MG63 (cell line): ENCODE data around the gene SCARB1. TPM values are rescaled to one million over a fixed set of nuclear protein-coding genes. Genes with fewer than 3 reads are reported as not detected.
A peak's percentile ranks its signal among the peaks of the same experiment; 100 is the strongest.
"Not testable (repeated sequence)": the region's sequence is repeated elsewhere in the genome, so short reads cannot be mapped to it uniquely, and the experiment has no call there.

ENCODE experiments used
- DNase-seq: peaks from one replicate; pipeline ENCODE4 v3.0.0-alpha.2; 2020
- H3K27me3 ChIP-seq: fragments of 250-450 bp; sonication (Bioruptor Pico); 2 replicates; pipeline ENCODE4 v1.5.1; 2020; ENCODE audit warnings: mild to moderate bottlenecking, moderate library complexity
- H3K36me3 ChIP-seq: fragments of 250-450 bp; sonication (Bioruptor Pico); 2 replicates; pipeline ENCODE4 v1.5.1; 2020; ENCODE audit warnings: mild to moderate bottlenecking, moderate library complexity
- H3K4me3 ChIP-seq: fragments of 250-450 bp; sonication (Bioruptor Pico); 2 replicates; pipeline ENCODE4 v1.5.1; 2020; ENCODE audit warnings: mild to moderate bottlenecking, moderate library complexity
- H3K9me3 ChIP-seq: fragments of 250-450 bp; sonication (Bioruptor Pico); 2 replicates; pipeline ENCODE4 v1.5.1; 2020; ENCODE audit warnings: mild to moderate bottlenecking, moderate library complexity
- total RNA-seq: library from RNA; depleted of rRNA; stranded (reverse); fragments of >200 nt; shearing (Covaris generic); gene quantifications from 2 replicates; pipeline ENCODE4 v1.2.3, GENCODE V29; 2014; ENCODE audit warnings: low replicate concordance; rRNA removed

Gene SCARB1, protein sequence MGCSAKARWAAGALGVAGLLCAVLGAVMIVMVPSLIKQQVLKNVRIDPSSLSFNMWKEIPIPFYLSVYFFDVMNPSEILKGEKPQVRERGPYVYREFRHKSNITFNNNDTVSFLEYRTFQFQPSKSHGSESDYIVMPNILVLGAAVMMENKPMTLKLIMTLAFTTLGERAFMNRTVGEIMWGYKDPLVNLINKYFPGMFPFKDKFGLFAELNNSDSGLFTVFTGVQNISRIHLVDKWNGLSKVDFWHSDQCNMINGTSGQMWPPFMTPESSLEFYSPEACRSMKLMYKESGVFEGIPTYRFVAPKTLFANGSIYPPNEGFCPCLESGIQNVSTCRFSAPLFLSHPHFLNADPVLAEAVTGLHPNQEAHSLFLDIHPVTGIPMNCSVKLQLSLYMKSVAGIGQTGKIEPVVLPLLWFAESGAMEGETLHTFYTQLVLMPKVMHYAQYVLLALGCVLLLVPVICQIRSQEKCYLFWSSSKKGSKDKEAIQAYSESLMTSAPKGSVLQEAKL
- 35.4 and 66.8 TPM in 2 replicates for total RNA-seq

DNA sequence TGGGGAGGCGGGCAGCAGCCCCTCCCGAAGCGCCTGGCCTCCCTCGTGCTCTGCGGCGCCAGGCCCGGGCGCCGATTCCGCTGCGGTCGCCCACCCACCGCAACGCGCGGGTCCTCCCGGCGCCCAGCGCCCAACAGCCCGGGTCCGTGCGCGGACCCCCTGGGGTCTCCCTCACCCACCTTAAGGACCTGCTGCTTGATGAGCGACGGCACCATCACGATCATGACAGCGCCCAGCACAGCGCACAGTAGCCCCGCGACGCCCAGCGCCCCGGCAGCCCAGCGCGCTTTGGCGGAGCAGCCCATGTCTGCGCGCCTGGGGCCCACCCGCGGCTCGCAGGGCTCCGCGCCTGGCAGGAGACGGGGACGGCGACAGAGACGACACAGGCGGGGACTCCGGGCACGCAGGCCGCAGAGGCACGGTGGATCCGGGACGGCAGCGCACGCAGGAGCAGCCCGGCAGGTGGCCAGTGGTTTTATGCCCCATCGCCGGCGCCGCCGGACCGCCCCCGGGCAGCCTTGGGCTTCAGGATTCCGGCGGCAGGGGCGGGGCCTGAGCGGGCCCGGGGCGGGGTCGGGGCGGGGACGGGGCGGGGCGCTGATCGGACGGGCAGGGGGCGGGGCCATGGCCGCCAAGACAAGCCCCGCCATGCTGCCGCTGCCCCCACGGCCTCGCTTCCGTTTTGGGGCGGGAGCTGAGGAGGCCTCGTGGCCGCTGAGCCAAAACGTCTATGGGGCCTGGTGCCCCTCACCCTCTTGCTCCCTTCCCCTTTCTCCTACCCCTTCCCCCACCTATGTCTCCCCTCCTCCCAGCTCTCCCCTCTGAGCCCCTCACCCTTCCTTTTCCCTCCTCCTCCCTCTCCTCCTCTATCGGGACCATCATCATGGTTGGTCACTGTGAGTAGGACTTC is at the start of gene SCARB1:
Gene SCARB1 (minus strand): TSS at position 449 of the 910 bp plus-strand sequence. CDS start 144 bp downstream, at position 305.
- peaks cover 4% of the 10 kb centered on the region; the same call in 1 of the 2 replicates for H3K36me3 ChIP-seq
- H3K27me3 ChIP-seq: no peaks in the 10 kb centered on the region
- DNase-seq: peak; percentile 78
- peak within 1 kb of the TSS; percentile 77 for H3K4me3 ChIP-seq
- no peaks in the 10 kb centered on the region for H3K9me3 ChIP-seq

DNA sequence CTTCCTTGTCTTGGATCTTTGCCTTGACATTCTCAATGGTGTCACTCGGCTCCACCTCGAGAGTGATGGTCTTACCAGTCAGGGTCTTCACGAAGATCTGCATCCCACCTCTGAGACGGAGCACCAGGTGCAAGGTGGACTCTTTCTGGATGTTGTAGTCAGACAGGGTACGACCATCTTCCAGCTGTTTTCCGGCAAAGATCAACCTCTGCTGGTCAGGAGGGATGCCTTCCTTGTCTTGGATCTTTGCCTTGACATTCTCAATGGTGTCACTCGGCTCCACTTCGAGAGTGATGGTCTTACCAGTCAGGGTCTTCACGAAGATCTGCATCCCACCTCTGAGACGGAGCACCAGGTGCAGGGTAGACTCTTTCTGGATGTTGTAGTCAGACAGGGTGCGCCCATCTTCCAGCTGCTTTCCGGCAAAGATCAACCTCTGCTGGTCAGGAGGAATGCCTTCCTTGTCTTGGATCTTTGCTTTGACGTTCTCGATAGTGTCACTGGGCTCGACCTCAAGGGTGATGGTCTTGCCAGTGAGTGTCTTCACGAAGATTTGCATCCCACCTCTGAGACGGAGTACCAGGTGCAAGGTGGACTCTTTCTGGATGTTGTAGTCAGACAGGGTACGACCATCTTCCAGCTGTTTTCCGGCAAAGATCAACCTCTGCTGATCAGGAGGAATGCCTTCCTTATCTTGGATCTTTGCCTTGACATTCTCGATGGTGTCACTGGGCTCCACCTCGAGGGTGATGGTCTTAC is 49.0 kb upstream of the SCARB1 start:
- Histone ChIP-seq H3K4me3 (peak overlapping the region; percentile 100), H3K36me3 (peaks cover 22% of the 10 kb centered on the region)
- H3K9me3 ChIP-seq, H3K27me3 ChIP-seq, DNase-seq: not testable (repeated sequence)

DNA sequence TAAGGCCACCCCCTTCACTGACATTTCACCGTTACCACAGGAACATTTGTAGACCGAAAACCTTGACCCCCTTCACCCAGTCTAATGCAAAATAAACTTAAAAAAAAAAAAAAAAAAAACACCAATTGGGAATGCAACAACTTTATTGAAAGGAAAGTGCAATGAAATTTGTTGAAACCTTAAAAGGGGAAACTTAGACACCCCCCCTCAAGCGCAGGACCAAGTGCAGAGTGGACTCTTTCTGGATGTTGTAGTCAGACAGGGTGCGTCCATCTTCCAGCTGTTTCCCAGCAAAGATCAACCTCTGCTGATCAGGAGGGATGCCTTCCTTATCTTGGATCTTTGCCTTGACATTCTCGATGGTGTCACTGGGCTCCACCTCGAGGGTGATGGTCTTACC is 47.9 kb upstream of the SCARB1 start:
- H3K27me3 ChIP-seq, DNase-seq, H3K9me3 ChIP-seq: not testable (repeated sequence)
- peaks cover 22% of the 10 kb centered on the region for H3K36me3 ChIP-seq
- H3K4me3 ChIP-seq: peak overlapping the region; percentile 24

DNA sequence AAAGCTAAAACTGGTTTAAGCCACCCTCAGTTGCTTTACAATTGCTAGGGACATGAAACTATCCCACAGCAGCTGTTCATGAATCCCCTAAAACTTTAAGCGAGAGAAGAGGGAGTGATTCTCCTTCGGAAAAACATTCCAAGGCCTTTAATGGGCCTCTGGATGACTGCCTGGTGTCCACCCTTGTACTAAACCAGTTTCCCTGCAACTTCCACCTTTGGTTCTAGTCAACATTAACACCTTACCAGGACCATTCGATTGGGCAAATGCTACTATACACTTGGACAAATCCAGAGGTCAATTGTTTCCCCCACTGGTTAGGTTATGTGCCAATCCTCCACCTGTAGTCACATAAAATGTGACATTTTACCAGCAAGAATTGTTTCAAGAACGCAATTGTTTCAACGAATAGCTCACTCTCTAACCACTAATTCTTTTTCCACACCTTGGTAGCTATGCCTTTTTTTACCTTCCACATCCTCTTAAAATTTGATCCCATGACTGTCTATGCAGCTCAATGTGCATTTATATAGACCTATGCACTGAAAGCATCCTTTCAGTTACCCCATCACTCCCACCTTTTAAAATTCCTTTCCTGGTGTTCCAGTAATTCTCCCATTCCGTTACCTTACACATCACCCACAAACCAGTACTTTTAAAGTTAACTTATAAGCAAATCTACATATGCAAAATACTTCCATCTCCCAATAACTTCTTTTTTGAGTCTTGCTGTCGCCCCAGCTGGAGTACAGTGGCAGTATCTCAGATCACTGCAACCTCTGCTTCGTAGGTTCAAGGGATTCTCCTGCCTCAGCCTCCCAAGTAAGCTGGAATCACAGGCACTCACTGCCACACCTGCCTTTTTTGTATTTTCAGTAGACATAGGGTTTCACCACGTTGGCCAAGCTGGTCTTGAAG is 47.2 kb upstream of the SCARB1 start:
- Histone ChIP-seq H3K27me3 (no peaks in the 10 kb centered on the region), H3K9me3 (0 out of 2 replicates have a peak, but pooled peaks cover 1% of the 10 kb centered on the region), H3K36me3 (peaks cover 22% of the 10 kb centered on the region), H3K4me3 (peak overlapping the region; percentile 24)
- no peak for DNase-seq

DNA sequence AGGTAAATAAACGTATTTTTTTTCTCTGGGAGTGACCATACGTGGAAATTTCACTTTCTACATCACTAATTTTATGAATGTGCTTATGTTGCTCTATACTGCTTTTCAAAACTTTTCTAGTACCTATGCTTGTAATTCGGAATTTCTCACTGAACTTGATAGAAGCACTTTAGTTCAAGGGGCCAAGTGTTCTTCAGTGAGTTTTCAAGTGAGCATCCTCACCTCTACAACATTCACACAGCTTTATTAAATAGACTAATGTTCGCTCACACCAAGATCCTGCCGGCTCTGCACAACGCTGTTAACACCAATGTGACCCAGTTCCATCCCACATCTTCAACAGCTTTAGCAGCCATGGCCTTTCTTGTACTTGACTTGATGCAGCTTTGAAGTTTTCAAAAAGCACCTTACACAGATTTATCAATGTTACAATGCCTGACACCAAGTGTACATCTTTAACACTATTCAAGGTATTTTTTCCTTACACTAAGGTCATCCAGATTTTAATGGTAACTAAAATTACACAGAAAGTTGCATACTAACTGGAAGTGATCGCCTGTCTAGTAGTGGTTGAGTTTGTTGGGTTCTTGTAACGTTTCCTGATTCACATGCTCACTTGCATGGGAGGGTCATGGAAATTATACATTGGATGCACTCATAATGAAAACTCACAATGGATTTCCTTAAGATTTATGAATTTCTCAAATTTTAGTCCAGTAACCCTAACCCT is 46.3 kb upstream of the SCARB1 start:
- peaks cover 22% of the 10 kb centered on the region for H3K36me3 ChIP-seq
- H3K4me3 ChIP-seq: no peak overlapping the region
- H3K9me3 ChIP-seq: 0 out of 2 replicates have a peak, but pooled peaks cover 1% of the 10 kb centered on the region
- DNase-seq: no peak
- no peaks in the 10 kb centered on the region for H3K27me3 ChIP-seq

DNA sequence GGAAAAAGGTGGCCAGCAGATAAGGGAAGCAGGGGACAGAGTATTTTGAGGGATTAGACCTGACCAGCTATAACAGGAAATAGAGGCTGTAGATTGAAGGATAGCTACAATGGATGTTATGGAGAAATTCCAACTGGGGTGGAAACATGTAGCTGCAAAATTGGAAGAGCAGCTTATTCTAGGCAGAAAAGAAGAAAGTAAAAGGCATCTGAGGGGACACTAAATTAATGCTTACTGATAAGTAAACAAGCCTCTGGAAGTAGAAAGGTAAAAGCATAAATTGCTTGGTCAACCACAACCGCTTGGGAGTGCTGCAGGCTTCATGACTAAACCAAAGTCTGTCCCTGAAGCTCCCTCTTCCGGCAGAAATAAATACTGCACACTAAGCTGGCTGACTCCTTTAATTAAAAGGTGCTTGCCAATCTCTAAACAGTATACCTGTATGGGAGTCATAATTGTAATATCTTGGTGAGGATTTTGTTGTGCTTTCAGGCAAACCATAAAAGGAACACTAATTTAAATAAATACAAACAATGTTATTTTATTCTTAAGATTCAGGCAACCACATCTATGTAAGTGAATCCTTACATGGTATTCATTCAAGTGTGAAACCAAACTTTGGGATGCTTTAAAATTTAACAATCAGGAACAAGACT is 43.1 kb upstream of the SCARB1 start:
- DNase-seq: peak; percentile 77
- no peaks in the 10 kb centered on the region for H3K9me3 ChIP-seq
- no peaks in the 10 kb centered on the region for H3K27me3 ChIP-seq
- H3K36me3 ChIP-seq: peaks cover 8% of the 10 kb centered on the region
- H3K4me3 ChIP-seq: no peak overlapping the region

DNA sequence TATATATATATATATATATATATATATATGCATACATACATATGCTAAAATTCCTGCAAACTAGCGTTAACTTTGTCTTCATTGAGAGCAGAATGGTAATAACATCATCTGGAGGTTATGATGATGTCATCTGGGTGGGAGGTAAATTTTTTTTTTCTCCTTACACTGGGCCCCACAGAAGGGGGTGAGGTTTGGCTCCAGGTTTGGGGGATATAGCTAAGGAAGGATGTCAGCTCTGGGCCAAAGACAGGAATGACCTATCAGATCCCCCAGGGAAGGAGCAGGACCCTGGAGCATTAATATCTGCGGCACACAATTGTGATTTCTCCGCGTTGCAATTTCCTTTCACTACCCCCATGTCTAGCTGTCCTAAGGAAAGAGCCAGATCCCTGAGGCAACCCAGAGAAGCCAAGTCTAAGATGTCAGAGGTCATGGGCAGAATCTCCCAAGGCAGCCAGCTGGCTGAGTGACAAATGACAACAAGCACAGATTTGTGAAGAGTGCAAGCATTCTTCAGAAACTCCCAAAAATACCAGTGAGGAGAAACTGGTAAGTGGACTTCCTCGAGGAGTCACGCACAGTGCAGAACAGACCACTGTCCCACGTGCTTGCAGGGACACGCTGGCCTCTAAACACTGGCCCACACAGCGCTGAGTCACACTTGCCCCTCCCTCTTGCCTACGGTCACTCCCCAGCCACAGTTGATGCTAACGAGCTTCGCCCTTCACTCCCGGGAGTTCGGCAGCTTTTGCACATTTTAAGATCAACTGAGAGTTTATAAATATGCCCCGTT is 40.8 kb upstream of the SCARB1 start:
- peak; percentile 94 for DNase-seq
- H3K4me3 ChIP-seq: peak overlapping the region; percentile 2

DNA sequence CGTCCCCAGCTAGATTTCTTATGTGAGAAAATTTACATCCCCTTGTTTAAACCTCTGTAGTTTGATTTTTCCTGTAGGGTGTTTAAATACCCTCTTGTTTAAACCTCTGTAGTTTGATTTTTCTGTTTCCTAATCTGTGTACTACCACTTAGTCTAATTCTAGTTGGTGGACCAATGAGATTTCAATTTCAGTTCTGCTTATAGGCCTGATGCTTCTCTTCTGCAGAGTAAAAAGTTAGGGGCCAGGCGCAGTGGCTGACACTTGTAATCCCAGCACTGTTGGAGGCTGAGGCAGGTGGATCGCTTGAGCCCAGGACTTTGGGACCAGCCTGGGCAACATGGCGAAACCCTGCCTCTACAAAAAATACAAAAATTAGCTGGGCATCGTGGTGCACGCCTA is 39.3 kb upstream of the SCARB1 start:
- Histone ChIP-seq H3K36me3 (no peaks in the 10 kb centered on the region), H3K27me3 (no peaks in the 10 kb centered on the region), H3K4me3 (no peak overlapping the region), H3K9me3 (no peaks in the 10 kb centered on the region)
- DNase-seq: no peak

More for the DNA sequence above, 40.8 kb upstream of the SCARB1 start:
- Histone ChIP-seq H3K9me3 (no peaks in the 10 kb centered on the region), H3K27me3 (no peaks in the 10 kb centered on the region), H3K36me3 (no peaks in the 10 kb centered on the region)

DNA sequence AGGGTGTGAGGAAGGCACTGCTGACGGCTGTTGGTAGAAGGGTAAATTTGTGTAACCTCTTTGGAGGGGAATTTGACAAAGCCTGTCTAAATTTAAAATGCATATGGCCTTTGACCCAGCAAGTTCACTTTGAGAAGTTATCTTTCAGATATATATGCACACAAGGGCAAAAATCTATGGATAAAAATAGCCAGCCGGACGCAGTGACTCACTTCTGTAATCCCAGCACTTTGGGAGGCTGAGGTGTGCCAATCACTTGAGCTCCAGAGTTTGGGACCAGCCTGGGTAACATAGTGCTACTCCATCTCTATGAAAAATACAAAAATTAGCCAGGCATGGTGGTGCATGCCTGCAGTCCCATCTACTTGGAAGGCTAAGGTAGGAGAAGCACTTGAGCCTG is 37.3 kb upstream of the SCARB1 start:
- Histone ChIP-seq H3K9me3 (no peaks in the 10 kb centered on the region), H3K27me3 (no peaks in the 10 kb centered on the region), H3K4me3 (no peak overlapping the region), H3K36me3 (no peaks in the 10 kb centered on the region)
- peak; percentile 54 for DNase-seq

DNA sequence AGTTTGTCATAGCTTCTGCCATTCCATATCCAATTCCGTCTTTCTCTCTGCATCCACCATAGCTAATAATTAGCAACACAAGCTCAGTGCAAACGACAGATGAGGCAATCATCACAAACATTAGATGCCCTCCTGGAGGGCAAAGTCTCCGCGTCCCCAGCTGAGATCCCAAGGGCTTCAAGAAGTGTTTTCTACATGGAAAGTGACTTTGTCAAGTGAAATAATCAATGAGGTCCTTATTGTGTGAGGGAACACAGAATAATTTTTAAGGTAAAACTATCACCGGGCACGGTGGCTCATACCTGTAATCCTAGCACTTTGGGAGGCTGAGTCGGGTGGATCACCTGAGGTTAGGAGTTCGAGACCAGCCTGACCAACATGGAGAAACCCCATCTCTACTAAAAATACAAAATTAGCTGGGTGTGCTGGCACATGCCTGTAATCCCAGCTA is 36.7 kb upstream of the SCARB1 start:
- not testable (repeated sequence) for DNase-seq, H3K27me3 ChIP-seq, H3K36me3 ChIP-seq

DNA sequence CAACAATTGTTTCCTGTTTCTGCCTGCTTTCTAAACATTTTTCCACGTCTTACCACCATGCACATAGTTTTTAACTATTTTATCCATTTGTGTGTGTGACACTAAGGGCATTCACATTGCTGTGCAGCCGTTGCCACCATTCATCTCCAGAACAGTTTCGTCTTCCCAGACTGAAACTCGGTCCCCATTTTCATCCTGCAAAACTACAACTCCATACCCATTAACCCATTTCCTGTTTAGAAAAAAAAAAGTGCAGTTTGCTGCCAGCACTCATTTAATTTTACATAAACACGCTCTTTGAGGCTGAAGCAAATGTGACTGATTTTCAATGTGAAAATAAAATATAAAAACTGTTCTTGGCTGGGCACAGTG is 35.2 kb upstream of the SCARB1 start:
- DNase-seq: no peak
- Histone ChIP-seq H3K36me3 (no peaks in the 10 kb centered on the region), H3K27me3 (no peaks in the 10 kb centered on the region), H3K4me3 (no peak overlapping the region), H3K9me3 (no peaks in the 10 kb centered on the region)

More for the DNA sequence above, 36.7 kb upstream of the SCARB1 start:
- H3K4me3 ChIP-seq, H3K9me3 ChIP-seq: not testable (repeated sequence)

DNA sequence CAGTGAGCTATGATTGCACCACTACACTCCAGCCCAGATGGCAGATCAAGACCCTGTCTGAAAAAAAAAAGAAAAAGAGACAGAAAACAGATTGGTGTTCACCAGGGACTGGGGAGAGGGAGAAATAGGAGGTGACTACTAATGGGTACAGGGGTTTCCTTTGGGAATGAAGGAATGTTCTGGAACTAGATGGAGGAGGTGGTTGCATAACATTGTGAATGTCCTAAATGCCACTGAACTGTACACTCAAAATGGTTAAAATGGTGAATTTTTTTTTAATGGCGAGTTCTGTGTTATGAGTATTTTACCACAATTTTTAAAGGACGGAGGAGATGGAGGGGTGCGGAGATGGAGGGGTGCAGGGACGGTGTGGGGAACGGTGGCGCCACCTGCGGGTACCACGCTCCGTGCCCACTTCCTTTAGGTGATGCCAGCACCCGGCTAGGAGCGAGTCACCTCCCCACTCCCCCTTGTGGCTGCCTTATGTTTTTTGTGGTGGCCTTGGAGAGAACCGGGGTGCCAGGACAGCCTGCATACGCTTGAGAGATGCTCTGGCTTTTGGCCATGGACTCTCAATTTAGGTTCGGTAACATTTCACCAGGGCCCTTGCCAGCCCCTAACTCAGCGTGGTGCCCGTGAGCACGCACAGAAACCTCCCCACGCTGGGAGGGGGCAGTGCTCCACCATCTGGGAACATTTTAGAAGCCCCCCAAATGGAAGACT is 34.7 kb upstream of the SCARB1 start:
- Histone ChIP-seq H3K4me3 (no peak overlapping the region), H3K9me3 (no peaks in the 10 kb centered on the region), H3K27me3 (no peaks in the 10 kb centered on the region), H3K36me3 (no peaks in the 10 kb centered on the region)
- peak; percentile 63 for DNase-seq

DNA sequence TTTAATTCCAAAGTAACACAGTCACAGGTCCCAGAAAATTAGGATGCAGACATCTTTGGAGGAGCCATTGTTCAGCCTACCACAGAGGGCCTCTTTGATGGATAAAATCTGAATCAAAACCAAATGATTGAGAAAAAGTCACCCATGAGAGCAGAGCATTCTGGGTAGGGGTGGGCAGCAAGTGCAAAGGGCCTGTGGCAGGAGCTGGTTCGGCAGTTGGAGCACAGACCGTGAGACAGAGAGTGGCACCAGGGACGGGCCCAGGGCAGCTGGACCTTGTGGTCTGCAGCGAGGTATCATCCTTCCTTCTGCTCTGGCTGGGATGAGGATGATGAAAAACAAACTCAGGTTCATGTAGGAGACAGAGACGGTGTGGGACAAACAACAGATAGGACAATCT is 32.8 kb upstream of the SCARB1 start:
- Histone ChIP-seq H3K27me3 (no peaks in the 10 kb centered on the region), H3K4me3 (no peak overlapping the region), H3K9me3 (no peaks in the 10 kb centered on the region), H3K36me3 (no peaks in the 10 kb centered on the region)
- DNase-seq: no peak
